NCI-H2227 treated with DMSO at 0.1 percent for 48 hours (cell line): ENCODE data around the gene RAD51B.

Experiments
- DNase-seq: peaks from one replicate; lab custom pipeline; 2025; lab: John Stamatoyannopoulos, UW

RAD51B gene

DNA sequence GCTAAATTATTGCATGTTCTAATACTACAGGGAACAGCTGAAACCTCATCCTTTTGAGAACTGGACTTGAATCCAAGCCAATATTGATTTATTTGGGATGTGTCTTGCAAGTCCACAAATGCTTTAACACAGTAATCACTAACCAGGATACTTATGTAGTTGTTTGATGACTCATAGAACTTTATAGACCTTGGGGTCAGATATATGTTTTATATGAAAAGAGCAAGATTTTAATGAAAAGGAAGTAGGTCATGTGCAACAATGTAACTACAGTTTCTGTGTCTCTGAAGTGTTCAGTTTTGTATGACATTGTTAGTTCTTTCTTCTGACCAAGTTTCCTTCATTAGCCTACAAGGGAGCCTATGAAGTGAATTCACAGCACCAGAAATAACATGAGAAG lies 621.2 kb downstream of the RAD51B start:
- no peak for DNase-seq

DNA sequence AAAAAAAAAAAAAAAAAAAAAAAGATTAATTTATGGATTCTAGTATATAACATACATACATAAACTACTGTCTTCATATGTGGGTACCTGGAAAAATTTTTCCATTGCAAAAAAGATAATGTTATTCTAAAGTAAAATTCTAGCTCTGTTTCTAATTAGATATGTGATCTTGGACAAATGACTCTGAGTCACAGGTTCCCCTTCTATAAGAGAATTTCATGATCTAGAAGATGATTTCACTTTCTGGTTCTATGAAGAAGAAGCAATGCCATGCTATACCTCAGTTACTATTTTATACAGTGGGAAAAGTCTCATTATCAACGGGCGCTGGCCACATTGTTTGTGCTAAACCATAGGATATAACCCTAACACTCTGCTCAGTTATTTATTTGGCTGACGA lies 622.0 kb downstream of the RAD51B start:
- no peak for DNase-seq

DNA sequence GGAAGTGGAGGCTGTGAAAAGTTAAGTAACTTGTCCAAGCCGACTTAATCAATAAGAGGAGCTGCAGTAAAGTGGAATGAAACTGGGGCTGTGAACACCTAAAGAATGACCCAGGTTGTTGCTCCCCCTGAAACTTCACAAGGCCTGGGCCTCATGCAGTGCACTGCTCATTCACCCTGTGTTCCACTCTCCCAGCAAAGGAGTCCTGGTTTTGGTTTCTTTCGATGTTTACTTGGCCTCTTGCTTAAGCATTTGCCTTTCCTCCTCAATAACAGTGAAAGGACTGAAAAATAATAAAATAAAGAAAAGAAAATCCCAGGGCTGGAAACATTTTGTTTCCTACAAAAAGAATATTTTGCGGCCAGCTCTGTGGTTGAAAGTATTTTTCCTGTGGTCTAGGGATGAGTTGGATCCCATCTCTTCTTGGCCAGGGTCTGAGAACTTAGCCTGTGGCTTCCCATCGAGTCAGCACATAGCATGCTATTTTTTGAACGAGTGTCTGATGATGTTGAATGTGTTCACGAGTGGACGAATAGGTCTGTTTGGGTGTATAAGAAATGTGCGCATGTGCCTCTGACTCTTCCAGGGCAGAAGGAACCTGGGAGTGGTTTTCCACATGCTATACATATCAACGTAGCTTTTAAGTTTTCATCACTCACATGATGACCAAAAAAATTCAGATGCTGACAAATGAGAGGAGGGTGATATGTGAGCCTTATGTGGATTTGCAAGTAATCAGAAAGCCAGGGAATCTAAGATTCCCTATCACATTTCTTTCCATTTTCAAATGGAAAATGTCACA lies 623.5 kb downstream of the RAD51B start:
- no peak for DNase-seq

DNA sequence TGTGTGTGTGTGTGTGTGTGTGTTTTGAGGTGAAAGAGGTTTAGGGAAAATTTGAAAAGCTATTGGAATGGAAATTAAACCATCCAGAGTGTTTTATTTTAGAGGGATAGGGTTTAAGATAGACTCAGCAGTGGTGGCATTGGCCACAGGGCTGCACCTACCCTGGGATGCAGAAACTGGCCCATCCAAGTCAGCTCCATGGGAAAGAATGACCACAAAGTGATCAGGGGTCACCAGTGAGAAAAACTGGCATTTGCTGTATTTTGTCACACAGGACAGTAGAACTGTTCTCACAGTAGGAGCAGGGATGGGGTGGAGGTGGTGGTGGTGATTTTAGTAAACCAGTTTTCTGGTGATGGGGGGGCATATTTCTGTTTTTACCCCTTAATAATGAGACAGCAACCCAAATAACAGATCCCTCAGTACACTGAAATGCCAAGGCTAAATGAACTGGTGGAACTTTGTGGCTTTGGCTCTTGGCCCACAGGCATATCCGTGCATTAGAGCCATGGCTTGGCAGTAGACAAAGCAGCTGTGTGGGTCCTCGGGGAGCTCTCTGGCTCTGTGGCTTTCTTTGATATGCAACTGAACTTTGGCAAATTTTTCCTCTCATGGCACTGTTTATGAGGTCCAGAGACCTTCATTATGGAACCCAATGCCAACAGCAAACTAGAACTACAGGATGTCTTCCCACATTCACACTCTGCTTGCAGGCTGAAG lies 625.0 kb downstream of the RAD51B start:
- no peak for DNase-seq

DNA sequence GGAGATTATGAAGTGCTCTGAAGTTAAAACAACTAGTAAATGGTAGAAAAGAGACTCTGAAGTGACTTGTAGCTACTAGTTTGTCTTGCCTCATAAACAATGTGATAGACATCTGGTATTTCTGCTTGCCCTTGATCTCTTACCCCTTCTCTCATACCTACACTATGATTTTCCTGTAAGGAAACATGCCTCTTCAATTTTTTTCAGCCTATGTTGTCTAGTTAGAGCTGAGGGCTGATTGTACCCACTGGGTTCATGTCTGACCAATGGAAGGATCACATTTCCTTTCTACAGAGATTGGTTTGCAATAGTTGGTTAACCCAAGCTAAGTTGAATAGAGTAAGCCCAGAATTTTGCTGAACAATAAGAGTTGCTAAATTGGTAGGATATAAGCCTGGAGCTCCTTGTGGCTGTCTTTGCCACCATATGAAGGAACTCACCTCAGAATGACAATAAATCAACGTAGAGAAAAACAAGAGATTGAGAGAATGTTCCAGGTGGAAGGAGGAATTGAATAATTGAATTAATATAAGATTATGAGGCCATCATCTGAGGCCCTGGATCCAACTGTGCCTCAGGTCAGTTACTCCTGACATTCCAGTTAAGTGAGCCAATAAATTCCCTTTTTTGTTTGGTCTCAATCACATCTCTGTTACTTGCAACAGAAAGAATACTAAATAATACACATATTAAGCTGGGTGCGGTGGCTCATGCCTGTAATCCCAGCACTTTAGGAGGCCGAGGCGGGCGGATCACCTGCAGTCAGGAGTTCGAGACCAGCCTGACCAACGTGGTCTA lies 626.9 kb downstream of the RAD51B start:
- DNase-seq, result no peak

DNA sequence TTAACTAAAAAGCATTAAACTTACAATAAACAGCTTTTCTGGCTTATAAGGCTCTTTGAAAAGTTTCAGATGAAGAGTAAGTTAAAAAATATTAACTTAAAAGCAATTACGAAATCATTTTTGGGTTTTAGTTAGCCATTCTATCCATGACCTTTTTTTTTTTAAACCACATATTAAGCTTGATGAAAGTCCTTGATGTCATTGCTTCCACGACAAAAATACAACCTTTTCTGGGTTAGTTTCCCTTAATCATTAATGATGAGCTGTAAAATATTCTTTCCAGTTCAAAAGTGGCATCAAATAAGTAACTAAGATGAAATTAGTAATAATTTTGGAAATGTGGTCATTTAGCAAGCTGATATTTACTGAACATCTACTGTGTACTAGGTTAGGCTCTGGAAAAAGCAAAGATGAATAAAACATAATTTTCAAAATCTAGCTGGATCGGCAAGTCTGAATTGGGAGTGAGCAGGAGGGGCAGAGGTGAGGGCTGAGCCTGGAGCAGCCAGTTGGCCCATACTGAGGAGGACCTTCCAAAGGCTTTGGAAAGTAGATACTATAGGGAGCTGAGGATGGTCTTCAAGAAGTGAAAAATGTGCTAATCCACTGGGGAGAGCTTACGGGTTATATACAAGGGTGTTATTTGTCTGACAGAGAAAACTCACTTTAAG lies 628.1 kb downstream of the RAD51B start:
- no peak for DNase-seq

DNA sequence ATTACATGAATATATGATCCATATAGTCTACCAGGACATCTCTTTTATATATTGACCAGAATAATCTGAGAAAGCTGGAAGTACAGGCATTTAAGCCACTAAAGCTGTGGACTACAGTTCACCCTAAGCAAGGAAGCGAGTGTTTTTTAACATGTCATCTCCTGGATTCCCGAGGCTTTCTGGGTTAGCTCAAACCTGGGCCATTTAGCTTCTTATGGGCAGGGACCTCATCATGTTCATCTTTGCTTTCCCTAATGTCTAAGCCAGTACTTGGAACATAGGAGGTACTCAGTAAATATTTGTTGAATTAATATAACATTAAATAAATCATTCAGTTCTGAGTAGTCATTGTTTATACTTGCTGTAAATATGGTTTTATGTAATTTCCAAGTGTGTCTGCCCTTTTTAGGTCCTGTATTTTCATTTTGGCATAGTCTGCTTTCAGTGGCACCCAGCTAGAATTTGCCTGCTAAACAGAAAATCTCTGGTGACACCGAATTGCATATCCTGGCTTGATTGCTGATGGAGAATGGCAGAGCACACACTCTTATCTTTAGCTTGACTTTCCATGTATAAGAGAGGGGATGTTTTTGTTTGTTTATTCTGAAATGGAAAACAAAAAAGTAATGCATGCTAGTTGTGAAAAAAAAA lies 628.8 kb downstream of the RAD51B start:
- DNase-seq, result no peak

DNA sequence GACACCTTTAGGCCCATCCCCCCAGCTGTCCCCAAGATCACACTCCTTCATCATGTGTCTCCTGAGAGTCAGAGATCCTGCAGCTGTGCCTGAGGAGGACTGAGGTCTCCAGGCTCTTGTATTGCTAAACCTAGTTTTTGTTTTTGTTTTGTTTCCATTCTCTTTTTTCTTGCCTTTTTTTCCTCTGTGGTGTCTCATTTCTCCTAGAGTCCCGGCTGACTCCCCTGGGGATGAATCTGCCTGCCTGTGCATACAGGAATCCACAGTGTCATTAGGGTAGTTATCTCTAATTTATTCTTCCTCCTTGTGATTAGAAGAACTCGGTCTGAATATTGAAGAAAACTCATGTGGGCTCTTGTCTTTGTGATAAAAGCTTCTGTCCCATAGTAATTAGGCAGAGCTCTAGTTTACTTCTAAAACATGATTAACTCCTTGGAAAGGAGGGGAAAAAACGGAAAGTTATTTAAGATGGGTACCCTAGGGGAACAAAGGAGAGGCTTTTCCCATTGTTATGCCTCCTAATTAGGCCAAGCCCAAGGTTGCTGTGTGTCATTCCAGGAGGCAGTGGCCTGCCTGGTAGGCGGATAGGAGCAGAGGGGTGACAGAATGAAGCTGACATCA lies 630.1 kb downstream of the RAD51B start:
- DNase-seq, result no peak

DNA sequence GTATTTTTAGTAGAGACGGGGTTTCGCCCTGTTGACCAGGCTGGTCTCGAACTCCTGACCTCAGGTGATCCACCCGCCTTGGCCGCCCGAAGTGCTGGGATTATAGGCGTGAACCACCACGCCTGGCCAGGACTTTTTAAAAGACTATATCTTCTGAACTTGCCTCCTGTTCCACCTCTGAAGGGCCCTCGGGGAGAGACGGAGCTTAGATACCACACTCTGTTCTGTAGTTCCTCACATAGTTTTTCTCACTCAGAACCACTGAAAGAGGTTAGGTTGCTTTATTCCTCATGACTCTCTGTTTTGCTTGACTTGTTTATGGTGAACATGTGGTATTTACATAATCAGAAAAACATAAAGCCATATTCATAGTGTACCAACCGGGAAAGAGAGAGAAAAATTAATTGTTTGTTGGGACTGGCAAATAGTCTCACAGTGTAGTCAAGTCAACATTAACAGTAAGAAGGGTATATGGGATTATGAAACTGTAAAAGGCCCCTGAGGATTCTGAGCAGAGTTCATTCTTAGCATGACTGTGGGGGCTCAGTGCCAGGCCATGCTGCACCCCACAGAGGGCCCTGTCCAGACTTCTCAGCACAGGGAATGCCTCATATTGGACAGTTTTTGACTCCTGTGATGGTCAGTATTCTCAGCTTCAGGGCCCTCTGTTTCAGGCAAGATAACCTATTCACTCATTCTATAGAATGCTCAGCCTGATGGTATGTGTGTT lies 631.0 kb downstream of the RAD51B start:
- no peak for DNase-seq

DNA sequence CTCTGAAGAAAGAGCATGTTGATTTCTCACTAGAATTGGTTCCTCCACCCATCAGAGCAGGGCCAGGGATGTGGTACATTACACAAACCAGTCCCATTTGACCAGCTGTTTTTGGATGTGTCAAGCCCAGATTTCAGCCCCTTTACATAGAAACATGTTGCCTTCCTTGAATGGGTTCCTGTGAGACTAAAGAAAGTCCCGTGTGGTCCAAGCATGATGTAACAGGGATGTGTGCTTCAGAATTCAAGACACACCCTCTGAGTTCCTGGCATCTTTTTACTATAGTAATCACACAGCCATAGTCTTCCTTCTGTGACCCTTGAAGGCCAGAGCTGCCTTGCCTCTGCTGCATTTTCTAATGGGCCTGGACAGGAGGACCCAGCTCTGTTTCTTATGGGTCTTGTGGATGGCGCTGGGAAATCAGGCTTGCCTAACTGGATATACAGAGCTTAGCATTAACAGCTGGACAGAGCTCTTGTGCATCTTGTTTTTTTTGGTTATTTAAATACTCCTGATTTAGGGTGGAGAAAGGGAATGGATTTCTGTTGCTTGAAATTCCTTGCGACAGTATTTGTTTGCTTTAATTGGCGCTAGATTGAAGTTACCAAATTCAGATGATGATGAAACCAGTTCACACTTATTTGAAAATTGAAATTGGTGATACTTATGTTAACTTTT lies 632.3 kb downstream of the RAD51B start:
- no peak for DNase-seq

DNA sequence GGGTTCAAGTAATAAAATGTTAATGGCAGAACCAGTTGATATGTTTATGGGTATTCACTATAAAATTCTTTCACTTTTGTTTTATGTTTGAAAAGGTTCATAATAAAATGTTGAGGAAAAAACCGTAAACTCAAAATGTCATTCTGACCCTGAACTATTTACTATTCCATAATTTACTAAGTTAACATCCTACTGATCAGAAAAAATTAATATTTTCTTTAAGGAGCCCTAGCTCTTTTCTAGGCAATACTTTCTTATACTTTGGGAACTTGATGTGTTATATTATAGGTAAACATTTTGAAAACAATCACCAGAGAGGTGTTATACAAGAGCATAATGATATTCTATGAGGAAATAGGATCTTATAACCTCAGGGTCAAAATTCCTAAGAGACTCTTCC lies 638.7 kb downstream of the RAD51B start:
- DNase-seq, result no peak

DNA sequence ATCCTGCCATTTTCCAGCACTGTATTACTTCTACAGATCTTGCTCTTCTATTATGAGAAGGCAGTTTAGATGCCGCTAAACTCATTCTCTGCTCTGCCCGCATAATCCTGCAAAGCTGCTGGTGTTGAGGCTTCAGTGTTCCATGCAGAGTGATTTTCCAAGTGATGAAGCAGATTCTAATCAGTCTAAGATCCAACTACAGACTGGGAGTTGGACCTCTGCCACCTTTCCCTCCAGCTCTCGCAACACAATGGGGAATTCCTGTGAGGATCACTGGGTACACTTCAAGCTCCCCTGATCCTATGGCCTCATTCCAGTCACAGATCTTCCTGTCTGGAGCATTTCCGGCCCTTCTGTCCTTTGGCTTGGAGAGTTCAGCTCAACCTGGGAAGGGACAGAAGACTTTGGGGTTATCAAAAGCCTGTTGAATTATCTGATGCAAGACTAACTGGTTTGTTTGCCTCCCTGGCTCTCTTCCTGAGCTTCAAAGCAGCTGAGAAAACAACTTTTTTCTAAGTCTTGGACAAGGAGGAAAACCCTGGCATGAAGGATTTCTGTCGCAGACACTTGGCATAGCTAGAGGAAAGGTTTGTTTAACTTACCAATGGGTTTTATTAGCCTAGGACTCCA lies 639.4 kb downstream of the RAD51B start:
- DNase-seq, result no peak

DNA sequence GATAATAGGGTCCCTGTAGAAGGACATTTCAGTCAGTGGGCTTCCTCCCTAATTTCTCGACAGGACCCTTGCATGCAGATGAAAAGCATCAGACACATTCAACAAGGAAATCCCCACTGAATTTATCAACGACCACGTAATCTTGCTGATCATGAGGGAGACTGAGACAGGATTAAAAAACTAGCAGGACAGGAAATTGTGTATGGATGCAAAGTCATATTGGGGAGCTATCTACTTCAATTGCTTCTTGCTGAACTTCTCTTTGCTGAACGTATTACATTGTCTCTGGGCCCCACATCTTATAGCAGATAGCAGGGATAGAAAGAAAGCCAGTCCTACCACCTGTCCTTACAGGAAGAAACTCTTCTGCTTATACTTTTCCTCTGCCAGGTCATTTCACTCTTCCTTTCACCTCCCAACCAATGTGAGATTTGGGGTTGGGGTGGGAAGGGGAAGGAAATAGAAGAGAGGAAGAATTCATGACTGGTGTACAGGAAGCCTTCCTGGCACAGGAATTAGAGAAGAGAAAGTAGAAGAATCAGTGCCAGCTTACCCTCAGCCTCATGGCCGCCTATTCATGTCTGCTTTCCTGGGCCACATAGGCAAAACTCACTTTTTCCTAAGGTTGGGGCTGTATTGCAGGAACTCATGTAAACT lies 640.0 kb downstream of the RAD51B start:
- DNase-seq, result no peak

DNA sequence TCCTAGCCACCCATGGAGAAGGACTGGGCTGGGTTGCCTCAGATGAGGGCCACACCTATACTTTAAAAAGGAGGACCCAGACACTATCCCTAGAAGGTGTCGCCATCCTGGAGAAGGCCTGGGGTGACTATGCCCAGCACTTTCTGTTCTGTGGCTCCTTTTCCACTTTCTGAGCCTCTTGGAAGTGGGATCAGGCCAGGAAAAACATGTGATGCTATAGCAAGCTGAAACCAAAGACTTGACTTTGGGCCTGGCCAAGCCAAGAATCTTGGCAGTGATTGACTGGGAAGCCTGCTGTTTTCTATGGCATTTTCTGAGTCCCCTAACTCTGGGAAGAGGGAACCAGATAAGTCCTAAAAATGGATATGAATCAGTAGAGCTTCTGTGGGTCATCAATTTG lies 641.0 kb downstream of the RAD51B start:
- no peak for DNase-seq

DNA sequence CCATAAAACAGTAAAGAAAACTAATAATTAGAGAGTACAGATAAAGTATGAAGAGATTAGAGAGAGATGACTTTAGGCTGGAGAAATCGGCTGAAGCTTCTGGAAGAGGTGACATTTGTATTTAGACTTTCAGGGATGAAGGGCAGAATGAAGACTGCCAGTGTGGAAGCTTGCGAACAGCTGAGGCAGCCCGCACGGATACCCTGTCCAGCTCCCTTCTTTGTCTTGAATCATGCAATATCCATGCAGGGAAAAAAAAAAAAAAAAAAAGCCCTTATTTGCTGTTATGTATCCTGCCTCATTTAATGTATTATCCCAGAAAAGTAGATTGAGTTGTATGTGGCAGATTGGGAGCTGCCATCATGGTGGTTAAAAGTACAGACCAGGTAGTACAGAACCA lies 641.5 kb downstream of the RAD51B start:
- no peak for DNase-seq

DNA sequence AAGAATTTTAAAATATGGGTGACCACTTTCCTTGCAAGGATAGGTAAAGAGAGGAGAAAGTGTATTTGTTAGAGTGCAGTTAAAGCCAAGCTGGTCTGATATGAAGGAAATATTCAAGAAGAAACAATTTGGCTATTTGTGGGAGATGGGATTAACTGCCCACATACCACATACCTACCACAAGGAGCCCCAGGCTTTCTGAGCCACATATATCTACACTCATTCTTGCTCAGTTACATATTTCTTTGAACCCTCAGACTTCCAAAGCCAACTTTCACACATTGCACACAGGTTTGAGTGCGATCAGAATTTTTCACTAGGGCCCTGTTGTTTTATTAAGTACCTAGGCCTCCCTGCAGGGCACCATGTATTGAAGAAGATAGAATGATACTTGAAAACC lies 643.1 kb downstream of the RAD51B start:
- DNase-seq, result no peak

DNA sequence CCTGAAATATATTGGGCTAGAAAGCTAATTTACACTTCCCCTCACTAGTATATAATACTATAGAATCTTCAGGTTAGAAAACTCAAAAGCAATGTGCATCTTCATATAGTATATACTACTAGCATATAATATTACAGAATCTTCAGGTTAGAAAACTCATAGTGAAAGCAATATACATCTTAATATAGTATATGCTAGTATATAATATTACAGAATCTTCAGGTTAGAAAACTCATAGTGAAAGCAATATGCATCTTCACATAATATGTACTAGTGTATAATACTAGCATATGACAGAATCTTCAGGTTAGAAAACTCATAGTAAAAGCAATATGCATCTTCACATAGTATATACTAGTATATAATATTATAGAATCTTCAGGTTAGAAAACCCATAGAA lies 643.7 kb downstream of the RAD51B start:
- no peak for DNase-seq

DNA sequence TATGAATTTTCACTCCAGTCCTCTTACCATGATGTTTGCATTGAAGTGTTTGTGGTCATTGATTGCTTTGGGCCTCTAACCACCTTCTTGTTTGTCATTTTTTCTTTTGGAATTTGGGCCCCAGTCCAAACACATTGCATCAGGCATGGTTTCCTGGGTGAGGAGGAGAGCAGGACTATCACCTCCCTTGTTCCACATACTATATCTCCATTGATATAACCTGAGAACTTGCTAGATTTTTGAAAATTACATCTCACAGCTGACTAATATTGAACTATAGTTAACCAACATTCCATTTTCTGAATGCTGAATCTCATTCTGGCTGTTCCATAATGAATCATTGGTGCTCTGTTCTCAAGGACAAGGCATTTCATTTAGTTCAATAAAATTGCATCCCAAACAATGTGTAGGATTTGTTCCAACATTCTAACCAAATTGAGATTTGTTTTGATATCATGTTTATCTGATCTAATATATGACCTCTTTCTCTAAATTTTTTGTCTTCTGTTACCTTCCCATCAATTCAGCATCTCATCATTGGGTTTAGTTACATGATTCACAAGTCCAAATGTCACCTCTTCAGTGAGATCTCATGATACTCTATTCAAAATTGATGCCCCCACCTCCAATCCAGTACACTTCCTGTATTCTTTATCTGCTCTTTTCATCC lies 644.3 kb downstream of the RAD51B start:
- DNase-seq, result no peak
